ENCODE results near the gene STK32C.

- TF ChIP-seq CTCF (IDR thresholded peaks at IDR 0.05 in 4 of 5, conservative IDR thresholded peaks at IDR 0.05 in 1 of 5) = no peak
- TF ChIP-seq POLR2A (IDR thresholded peaks at IDR 0.05) = no peak
Measured at GRCh38 chr10:132297526-132297925, 10.2 kb downstream of the STK32C start.

All from gastrocnemius medialis (tissue), 4 donors.